SK-N-MC (cell line): ENCODE results near the gene ORAI1.

ENCODE experiments used
- EZH2 ChIP-seq: fragments of 200-600 bp; sonication (generic); IDR thresholded peaks from one replicate; pipeline ENCODE4 v1.6.1; 2017; ENCODE audit warnings: antibody characterized with exemption
- POLR2AphosphoS5 ChIP-seq: IDR thresholded peaks from 2 replicates; pipeline ENCODE4 v1.6.1; 2012; ENCODE audit warnings: mild to moderate bottlenecking, low read depth, low read length, borderline replicate concordance

DNA sequence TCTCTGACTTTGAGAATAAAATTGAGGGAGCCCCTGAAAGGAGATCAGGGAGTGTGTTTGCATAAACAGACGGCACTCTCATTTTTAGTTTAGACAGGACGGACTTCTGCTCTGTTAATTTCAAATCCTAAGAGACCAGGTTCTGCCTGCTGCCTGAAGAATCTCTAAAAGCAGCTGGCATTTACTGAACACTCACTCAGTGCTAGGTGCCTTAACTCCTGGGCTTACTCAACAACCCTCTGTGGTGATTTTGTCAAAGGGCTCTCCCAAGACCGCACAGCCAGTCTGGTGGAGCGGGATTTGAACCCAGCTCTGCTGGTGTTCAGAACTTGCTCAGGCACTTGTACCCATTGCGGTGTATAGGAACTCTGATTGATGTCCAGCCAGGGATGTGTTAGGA is 2.2 kb downstream of the ORAI1 start:
- TF ChIP-seq POLR2AphosphoS5 (no peak), EZH2 (no peak)
